Measurements from ENCODE around the gene ISG20L2.

DNA sequence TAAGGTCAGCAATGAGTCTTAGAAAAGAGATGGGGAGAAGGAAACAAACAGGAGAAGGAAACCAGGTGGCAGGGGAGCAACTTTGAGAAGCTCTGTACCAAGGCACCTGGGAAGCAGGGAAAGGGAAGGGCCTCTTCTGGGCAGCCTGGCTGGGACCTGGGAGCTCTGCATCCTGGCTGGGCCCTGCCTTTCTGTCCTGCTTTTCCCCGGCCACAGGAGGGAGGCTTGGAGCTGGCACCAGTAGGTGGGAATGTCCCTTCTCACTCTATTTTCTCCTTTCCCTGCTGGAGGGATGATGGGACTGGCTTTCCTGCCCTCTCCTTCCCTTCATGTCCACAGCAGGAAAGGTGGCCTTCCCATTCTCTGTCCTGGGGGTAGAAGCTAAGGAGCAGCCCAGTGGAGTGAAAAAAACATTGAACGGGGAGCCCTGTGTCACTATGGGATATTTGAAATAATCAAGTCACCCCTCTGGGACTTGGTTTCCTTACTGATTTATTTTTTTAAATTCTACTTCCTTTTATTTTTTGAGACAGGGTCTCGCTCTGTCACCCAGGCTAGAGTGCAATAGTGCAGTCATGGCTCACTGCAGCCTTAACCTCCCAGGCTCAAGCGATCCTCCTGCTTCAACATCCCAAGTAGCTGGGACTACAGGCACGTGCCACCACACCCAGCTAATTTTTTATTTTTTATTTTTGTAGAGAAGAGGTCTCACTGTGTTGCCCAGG lies 46.2 kb downstream of the ISG20L2 start:
- TF ChIP-seq ZNF274 (IDR thresholded peaks at IDR 0.05; ENCODE audit: low read depth, low read length) (no peak), SUZ12 (IDR thresholded peaks at IDR 0.05; ENCODE audit: extremely low read depth, insufficient read depth, insufficient read length) (no peak)
